Activated T-helper 1 cell treated with anti-CD3 and anti-CD28 coated beads, Interleukin-12 subunit alpha, Interleukin-12 subunit beta, Interleukin-2, Interleukin-4 antibody, amounts not matched to agents 30 ng/mL and 10 ng/mL and 1 ng/mL, durations not matched to agents 14 hours and 24 hours and 36 hours (primary cell): ENCODE results near the gene C14orf180. TPM values are rescaled to one million over a fixed set of nuclear protein-coding genes. Genes with fewer than 3 reads are reported as not detected.

Experiments
- DNase-seq: peaks from one replicate; pipeline ENCODE4 v3.0.0; 2021; ENCODE audit warnings: low spot score
- H3K27ac Mint-ChIP-seq: one replicate; pipeline ENCODE4 v1.8.0; 2021; ENCODE audit warnings: mild to moderate bottlenecking, mixed read lengths
- H3K27me3 Mint-ChIP-seq: one replicate; pipeline ENCODE4 v1.8.0; 2022; ENCODE audit warnings: mild to moderate bottlenecking, moderate library complexity, mixed read lengths; ENCODE audit not compliant: insufficient read depth
- H3K36me3 Mint-ChIP-seq: one replicate; pipeline ENCODE4 v1.8.0; 2021; ENCODE audit warnings: low read depth, mixed read lengths
- H3K4me1 Mint-ChIP-seq: one replicate; pipeline ENCODE4 v1.8.0; 2021; ENCODE audit warnings: low read depth, mixed read lengths
- H3K4me3 Mint-ChIP-seq: one replicate; pipeline ENCODE4 v1.8.0; 2021; ENCODE audit warnings: mild to moderate bottlenecking, moderate library complexity, mixed read lengths
- H3K9me3 Mint-ChIP-seq: one replicate; pipeline ENCODE4 v1.8.0; 2021; ENCODE audit warnings: mixed read lengths
- intact Hi-C: fragments of 100-400 bp; cut with micrococcal nuclease; formaldehyde crosslinking; loops from one replicate; pipeline ENCODE4 v1.15.1; 2024
- total RNA-seq: library from RNA; stranded (reverse); gene quantifications from 2 replicates; pipeline ENCODE4 v1.2.3, GENCODE V29; 2022

The C14orf180 gene
- total RNA-seq, 1 donor from 2014 or later, result not detected

GRCh38 chr14:104553166-104554087 is 26.1 kb upstream of the C14orf180 start:
- H3K9me3 Mint-ChIP-seq, result no peaks in the 10 kb centered on the region
- no peaks in the 10 kb centered on the region for H3K4me1 Mint-ChIP-seq
- intact Hi-C loops, result no loop called here
- H3K4me3 Mint-ChIP-seq, result no peak overlapping the region
- H3K27me3 Mint-ChIP-seq, result peaks cover 2% of the 10 kb centered on the region
- no peak for DNase-seq
- no peak overlapping the region for H3K27ac Mint-ChIP-seq
- H3K36me3 Mint-ChIP-seq, result no peaks in the 10 kb centered on the region

- intact Hi-C loops, result no loop called here
- H3K36me3 Mint-ChIP-seq, result no peaks in the 10 kb centered on the region
- no peak for DNase-seq
Measured at GRCh38 chr14:104554088-104554607, 25.4 kb upstream of the C14orf180 start.

GRCh38 chr14:104554608-104555429 is 24.7 kb upstream of the C14orf180 start:
- Mint-ChIP-seq H3K4me3 (no peak overlapping the region), H3K4me1 (no peaks in the 10 kb centered on the region), H3K27me3 (peaks cover 2% of the 10 kb centered on the region), H3K9me3 (no peaks in the 10 kb centered on the region), H3K27ac (no peak overlapping the region), H3K36me3 (no peaks in the 10 kb centered on the region)
- intact Hi-C loops, result no loop called here
- no peak for DNase-seq

More at GRCh38 chr14:104554088-104554607, 25.4 kb upstream of the C14orf180 start:
- Mint-ChIP-seq H3K9me3 (no peaks in the 10 kb centered on the region), H3K27ac (no peak overlapping the region), H3K4me1 (no peaks in the 10 kb centered on the region), H3K4me3 (no peak overlapping the region), H3K27me3 (peaks cover 2% of the 10 kb centered on the region)

GRCh38 chr14:104555430-104556255 is 23.9 kb upstream of the C14orf180 start:
- no peak overlapping the region for H3K27ac Mint-ChIP-seq
- no peaks in the 10 kb centered on the region for H3K4me1 Mint-ChIP-seq
- intact Hi-C loops, result no loop called here
- H3K9me3 Mint-ChIP-seq, result no peaks in the 10 kb centered on the region
- DNase-seq, result no peak
- H3K36me3 Mint-ChIP-seq, result no peaks in the 10 kb centered on the region
- H3K4me3 Mint-ChIP-seq, result no peak overlapping the region
- H3K27me3 Mint-ChIP-seq, result peaks cover 2% of the 10 kb centered on the region

GRCh38 chr14:104556256-104557021 is 23.1 kb upstream of the C14orf180 start:
- intact Hi-C loops, result no loop called here
- H3K9me3 Mint-ChIP-seq, result no peaks in the 10 kb centered on the region
- no peaks in the 10 kb centered on the region for H3K4me1 Mint-ChIP-seq

GRCh38 chr14:104557086-104557485 is 22.5 kb upstream of the C14orf180 start:
- Mint-ChIP-seq H3K4me3 (no peak overlapping the region), H3K4me1 (no peaks in the 10 kb centered on the region), H3K27me3 (peaks cover 2% of the 10 kb centered on the region), H3K27ac (no peak overlapping the region), H3K36me3 (no peaks in the 10 kb centered on the region), H3K9me3 (no peaks in the 10 kb centered on the region)
- no peak for DNase-seq
- intact Hi-C loops, result no loop called here

More at GRCh38 chr14:104556256-104557021, 23.1 kb upstream of the C14orf180 start:
- no peaks in the 10 kb centered on the region for H3K36me3 Mint-ChIP-seq
- H3K4me3 Mint-ChIP-seq, result no peak overlapping the region
- no peak overlapping the region for H3K27ac Mint-ChIP-seq
- peaks cover 2% of the 10 kb centered on the region for H3K27me3 Mint-ChIP-seq
- DNase-seq, result no peak

GRCh38 chr14:104557766-104558165 is 21.8 kb upstream of the C14orf180 start:
- no peaks in the 10 kb centered on the region for H3K9me3 Mint-ChIP-seq
- intact Hi-C loops, result no loop called here
- no peak overlapping the region for H3K27ac Mint-ChIP-seq
- DNase-seq, result no peak
- no peak overlapping the region for H3K4me3 Mint-ChIP-seq
- peaks cover 2% of the 10 kb centered on the region for H3K27me3 Mint-ChIP-seq
- no peaks in the 10 kb centered on the region for H3K4me1 Mint-ChIP-seq
- no peaks in the 10 kb centered on the region for H3K36me3 Mint-ChIP-seq

GRCh38 chr14:104558231-104559027 is 21.1 kb upstream of the C14orf180 start:
- Mint-ChIP-seq H3K9me3 (no peaks in the 10 kb centered on the region), H3K27ac (no peak overlapping the region), H3K4me1 (no peaks in the 10 kb centered on the region), H3K27me3 (peaks cover 2% of the 10 kb centered on the region), H3K36me3 (no peaks in the 10 kb centered on the region), H3K4me3 (no peak overlapping the region)
- intact Hi-C loops, result no loop called here
- no peak for DNase-seq

- Mint-ChIP-seq H3K27ac (no peak overlapping the region), H3K4me1 (no peaks in the 10 kb centered on the region), H3K9me3 (no peaks in the 10 kb centered on the region), H3K36me3 (no peaks in the 10 kb centered on the region), H3K27me3 (peaks cover 2% of the 10 kb centered on the region), H3K4me3 (no peak overlapping the region)
- no peak for DNase-seq
- intact Hi-C loops, result no loop called here
Measured at GRCh38 chr14:104559028-104559803, 20.3 kb upstream of the C14orf180 start.

GRCh38 chr14:104559804-104560585 is 19.6 kb upstream of the C14orf180 start:
- Mint-ChIP-seq H3K9me3 (no peaks in the 10 kb centered on the region), H3K27ac (no peak overlapping the region), H3K4me3 (no peak overlapping the region), H3K27me3 (peaks cover 2% of the 10 kb centered on the region), H3K4me1 (no peaks in the 10 kb centered on the region), H3K36me3 (no peaks in the 10 kb centered on the region)
- no peak for DNase-seq
- intact Hi-C loops, result no loop called here
